SW480 (cell line): ENCODE results near the gene TFPI.
"Not testable (repeated sequence)": the region's sequence is repeated elsewhere in the genome, so short reads cannot be mapped to it uniquely, and the experiment has no call there.

Source experiments
- DNase-seq: peaks from one replicate; pipeline ENCODE4 v3.0.0-alpha.2; 2016; ENCODE audit warnings: low spot score

Gene TFPI

DNA sequence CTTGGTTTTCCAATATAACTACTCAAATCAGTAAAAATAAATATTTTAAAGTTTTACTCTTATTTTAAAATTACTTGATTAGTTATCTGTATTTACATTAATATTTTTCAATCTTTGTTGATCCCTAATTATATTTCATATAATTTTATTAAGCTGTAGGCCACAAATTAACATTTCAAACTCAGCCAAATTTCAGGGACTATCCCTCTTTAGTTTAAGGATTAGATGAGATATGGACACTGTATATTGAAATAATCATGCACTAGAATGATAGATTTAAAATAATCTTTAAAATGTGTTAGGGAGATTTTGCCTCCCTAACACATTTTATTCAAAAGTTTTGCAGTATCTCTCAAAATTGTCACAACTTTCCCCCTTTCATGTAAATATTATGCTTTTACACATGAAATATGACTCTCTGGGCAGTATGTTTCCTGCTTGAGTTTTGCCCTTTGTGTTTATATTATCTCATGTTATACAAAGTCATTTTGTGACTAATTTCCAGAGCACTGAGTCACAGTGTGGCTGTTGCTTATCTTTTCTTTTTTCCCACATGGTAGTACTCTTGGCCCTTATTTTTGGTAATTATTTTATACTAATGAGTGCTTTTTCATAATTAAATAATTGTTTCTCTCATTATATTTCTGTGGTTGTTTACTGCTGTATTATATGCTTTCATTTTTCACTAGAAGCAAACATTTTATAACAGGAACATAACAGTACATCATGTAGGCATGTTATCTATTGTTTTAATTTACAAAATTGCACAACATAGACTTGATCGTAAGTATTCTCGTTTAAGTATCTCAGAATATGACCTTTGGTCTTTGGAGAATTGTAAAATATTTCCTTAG is 1.2 kb downstream of the TFPI start:
- DNase-seq, result no peak

- DNase-seq, result no peak
These were observed 1.9 kb downstream of the TFPI start for GRCh38 chr2:187552381-187552780.

DNA sequence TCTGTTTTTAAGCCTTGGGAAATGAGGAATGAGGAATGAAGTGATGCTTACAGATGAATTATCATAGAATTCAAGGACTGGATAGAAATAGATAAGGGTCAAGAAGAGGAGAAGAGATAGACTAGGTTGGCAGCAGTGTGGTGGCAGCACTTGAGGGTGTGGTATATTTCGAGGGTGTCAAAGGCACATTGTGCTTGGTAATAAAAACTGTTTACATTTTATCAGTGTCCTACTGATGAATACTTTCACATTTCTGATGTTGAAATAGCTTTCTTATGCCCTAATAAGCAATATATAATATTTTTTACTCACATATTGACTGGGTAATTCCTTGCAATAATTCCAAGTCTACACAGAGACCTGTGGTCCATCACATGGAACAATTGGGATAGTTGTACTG is 3.4 kb downstream of the TFPI start:
- no peak for DNase-seq

- no peak for DNase-seq
These were observed 4.2 kb downstream of the TFPI start for GRCh38 chr2:187549951-187550555.

- DNase-seq, result no peak
These were observed 5.0 kb downstream of the TFPI start for GRCh38 chr2:187549193-187549592.

- no peak for DNase-seq
These were observed 5.6 kb downstream of the TFPI start for GRCh38 chr2:187548656-187549055.

- DNase-seq, result no peak
These were observed 6.8 kb downstream of the TFPI start for GRCh38 chr2:187547353-187547979.

DNA sequence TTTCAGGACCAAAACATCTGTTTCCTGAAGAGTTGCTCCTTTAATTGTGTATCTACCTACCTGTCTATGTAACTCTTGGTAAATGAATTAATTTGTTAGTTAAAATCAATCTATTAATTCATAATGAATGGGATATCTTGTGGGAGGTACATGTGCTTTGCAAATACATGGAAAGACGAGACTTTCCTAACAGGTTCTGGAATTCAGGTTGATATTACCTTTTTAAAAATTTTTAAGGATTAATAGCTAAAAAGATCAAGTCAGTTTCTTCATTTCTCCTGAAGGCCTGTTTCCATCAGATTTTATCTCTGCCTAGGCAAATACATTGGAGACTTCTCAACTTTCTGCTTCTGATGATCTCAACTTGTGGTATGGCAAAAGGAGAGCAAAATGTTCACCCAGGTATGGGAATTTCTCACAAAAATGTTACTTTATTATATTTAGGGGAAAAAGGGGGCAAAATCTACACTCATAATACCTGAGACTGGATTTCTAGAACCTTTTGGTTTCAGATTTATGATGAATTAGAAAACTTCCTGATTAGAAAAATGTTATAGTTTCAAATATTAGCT is 7.4 kb downstream of the TFPI start:
- no peak for DNase-seq

GRCh38 chr2:187545238-187545751 is 8.9 kb downstream of the TFPI start:
- DNase-seq, result no peak

DNA sequence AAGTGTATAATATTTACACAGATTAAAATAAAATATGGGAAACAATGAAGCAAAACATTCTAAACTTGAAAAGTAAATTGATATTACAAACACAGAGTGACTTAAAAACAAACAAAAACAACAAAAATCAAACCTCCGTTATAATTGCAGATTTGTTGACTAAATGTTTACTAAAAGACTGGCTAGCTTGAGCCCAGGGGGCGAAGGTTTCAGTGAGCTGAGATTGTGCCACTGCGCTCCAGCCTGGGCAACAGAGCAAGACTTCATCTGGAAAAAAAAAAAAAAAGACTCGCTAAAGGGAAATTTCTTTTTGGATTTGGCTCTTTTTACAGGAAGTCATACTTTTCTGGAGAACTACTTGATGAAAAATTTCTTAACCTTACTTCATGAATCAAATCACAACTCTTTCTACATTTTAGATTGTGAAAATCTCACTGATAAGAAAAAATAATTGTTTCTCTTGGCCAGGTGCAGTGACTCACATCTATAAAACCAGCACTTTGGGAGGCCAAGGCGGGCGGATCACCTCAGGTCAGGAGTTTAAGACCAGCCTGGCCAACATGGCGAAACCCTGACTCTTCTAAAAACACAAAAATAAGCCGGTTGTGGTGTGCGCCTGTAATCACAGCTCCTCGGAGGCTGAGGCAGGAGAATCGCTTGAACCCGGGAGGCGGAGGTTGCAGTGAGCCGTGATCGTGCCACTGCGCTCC is 9.7 kb downstream of the TFPI start:
- DNase-seq, result no peak

GRCh38 chr2:187543488-187543887 is 10.7 kb downstream of the TFPI start:
- DNase-seq, result no peak

- DNase-seq, result no peak
These were observed 12.1 kb downstream of the TFPI start for GRCh38 chr2:187542123-187542522.

DNA sequence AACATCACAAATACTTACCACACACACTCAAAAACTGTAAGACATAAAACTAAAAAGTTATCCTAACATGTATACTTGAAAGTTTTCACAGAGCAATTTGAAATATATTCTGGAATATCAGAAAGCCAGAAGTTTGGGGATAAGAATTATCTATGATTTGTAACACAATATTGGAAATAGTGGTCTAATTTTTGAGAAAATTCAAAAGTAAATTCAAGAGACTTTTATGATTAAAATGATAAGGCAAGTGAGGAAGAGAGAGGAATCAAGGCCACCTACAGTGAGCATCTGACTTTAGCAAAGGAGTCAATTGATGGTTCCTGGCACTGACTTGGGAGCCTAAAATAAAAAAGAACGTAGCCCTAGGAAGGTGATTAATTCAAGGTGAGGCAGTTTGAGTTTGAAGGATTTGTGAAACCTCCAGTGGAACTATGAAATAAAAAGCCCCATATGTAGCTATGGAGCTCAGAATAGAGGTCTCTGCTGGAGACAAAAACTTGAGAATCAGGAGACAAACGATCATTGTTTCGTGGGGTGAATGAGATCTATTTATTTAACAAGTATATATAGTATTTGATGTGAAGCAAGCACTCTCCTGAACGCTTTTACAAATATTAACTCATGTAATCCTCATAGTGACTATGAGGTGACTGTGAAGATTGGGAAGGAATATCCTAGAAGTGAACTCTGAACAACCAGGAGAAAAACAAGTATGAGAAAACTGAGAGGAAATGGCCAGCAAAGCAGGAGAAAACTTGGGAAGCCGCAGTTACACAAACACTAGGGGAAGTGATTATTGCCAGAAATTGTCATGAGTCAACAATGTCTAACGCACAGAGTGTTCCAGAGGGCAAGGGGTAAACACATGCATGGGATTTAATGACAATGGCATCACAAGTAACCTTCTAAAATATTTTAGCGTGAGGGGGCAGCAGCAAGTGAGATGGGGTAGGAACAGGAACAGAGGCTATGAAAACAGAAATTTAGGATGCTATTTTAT is 12.8 kb downstream of the TFPI start:
- no peak for DNase-seq

- DNase-seq, result not testable (repeated sequence)
These were observed 16.0 kb downstream of the TFPI start for GRCh38 chr2:187538222-187538621.

- DNase-seq, result not testable (repeated sequence)
These were observed 18.9 kb downstream of the TFPI start for GRCh38 chr2:187535381-187535780.

DNA sequence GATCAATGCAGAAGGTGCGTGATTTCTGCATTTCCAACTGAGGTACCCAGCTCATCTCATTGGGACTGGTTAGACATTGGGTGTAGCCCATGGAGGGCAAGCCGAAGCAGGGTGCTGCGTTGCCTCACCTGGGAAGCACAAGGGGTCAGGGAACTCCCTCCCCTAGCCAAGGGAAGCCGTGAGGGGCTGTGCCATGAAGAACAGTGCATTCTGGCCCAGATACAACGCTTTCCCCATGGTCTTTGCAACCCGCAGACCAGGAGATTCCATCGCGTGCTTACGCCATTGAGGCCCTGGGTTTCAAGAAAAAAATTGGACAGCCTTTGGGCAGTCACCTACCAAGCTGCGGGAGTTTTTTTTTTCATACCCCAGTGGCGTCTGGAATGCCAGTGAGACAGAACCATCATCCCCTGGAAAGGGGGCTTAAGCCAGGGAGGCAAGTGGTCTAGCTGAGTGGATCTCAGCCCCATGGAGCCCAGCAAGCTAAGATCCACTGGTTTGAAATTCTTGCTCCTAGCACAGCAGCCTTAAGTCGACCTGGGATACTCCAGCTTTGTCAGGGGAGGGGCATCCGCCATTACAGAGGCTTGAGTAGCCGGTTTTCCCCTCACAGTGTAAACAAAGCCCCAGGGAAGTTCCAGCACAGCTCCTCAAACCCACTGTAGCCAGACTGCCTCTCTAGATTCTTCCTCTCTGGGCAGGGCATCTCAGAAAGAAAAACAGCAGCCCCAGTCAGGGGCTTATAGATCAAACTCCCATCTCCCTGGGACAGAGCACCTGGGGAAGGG is 21.7 kb downstream of the TFPI start:
- no peak for DNase-seq

DNA sequence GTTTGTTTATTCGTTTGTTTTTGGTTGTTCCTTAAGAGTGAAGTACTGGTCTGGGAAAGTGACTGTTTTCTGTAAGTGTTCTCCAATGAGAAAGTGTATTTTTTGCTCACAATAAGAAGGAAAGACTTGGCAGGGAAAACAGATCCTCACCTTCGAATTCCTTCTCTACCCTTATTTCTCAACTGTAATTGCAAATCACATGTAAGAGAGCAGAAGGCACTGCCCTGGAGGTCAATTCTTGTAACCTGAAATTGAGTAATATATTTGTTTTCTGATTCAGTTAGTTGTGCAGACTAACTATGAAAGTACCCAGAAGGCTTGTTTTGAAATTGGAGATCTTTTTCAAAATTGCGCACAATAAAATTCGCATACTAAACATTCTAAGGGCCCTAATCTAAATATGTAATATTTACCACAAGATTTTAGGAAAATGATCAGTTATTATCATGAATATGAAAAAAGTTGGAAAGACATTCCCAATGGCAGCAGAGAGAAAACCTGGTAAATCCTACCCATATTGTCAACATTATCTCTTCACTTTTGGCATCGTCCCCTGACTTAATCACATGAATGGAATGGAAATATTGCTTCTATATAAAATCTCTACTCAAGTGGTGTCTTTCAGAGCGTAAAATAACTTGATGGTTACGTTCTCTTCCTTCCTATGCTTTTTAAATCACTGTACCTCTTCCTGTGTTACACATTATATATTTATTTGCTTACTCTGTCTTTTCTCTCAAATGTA is 24.1 kb downstream of the TFPI start:
- DNase-seq, result no peak

GRCh38 chr2:187529248-187529976 is 24.8 kb downstream of the TFPI start:
- DNase-seq, result no peak
